BLaER1 treated with 17β-estradiol and CSF1 and Interleukin-3, amounts not matched to agents 10 nM and 100 nM (cell line): Measurements from ENCODE around the gene MOB3B.
"Not testable (repeated sequence)": the region's sequence is repeated elsewhere in the genome, so short reads cannot be mapped to it uniquely, and the experiment has no call there.

ENCODE experiments used
- H3K27ac ChIP-seq, 11 experiments: shearing (Covaris generic); formaldehyde crosslinking; 2 replicates each; pipeline ENCODE4 v1.8.1; 2022
- H3K27me3 ChIP-seq, 11 experiments: shearing (Covaris generic); formaldehyde crosslinking; 2 replicates each; pipeline ENCODE4 v1.8.1; 2022
- H3K36me3 ChIP-seq, 11 experiments: shearing (Covaris generic); formaldehyde crosslinking; 2 replicates each; pipeline ENCODE4 v1.8.1; 2022
- H3K4me1 ChIP-seq, 10 experiments: shearing (Covaris generic); formaldehyde crosslinking; 2 replicates each; pipeline ENCODE4 v1.8.1; 2022
- H3K4me2 ChIP-seq, 11 experiments: shearing (Covaris generic); formaldehyde crosslinking; 2 replicates each; pipeline ENCODE4 v1.8.1; 2022
- H3K4me3 ChIP-seq, 10 experiments: shearing (Covaris generic); formaldehyde crosslinking; 2 replicates each; pipeline ENCODE4 v1.8.1; 2022
- H3K9ac ChIP-seq, 11 experiments: shearing (Covaris generic); formaldehyde crosslinking; 2 replicates each; pipeline ENCODE4 v1.8.1; 2022
- H3K9me3 ChIP-seq, 11 experiments: shearing (Covaris generic); formaldehyde crosslinking; replicated peaks in 1 of 11; 2 replicates each; pipeline ENCODE4 v1.8.1; 2022
- H4K20me1 ChIP-seq, 11 experiments: shearing (Covaris generic); formaldehyde crosslinking; 2 replicates each; pipeline ENCODE4 v1.8.1; 2022
- Cebpa-rat ChIP-seq, 11 experiments: shearing (Covaris generic); IDR thresholded peaks; 2 replicates each; pipeline ENCODE4 v1.8.1; 2022

MOB3B gene

GRCh38 chr9:27423915-27424710 is 105.5 kb downstream of the MOB3B start:
- H3K9me3 ChIP-seq: peaks cover 0 to 7% (median 0%) of the 10 kb centered on the region in 11 experiments; a peak in 6 of 22 replicates
- no peak overlapping the region for H3K27ac ChIP-seq
- H3K36me3 ChIP-seq: peaks cover 0 to 11% (median 0%) of the 10 kb centered on the region in 11 experiments; a peak in 2 of 22 replicates
- H3K4me2 ChIP-seq: no peak overlapping the region
- no peak overlapping the region for H3K9ac ChIP-seq
- no peaks in the 10 kb centered on the region for H3K27me3 ChIP-seq
- H3K4me3 ChIP-seq: no peak overlapping the region
- H3K4me1 ChIP-seq: peaks cover 0 to 13% (median 0%) of the 10 kb centered on the region in 10 experiments; a peak in 5 of 20 replicates
- peaks cover 0 to 17% (median 0%) of the 10 kb centered on the region in 11 experiments; a peak in 2 of 22 replicates for H4K20me1 ChIP-seq
- no peak for TF ChIP-seq Cebpa-rat (IDR thresholded peaks at IDR 0.05)

GRCh38 chr9:27422279-27422834 is 107.3 kb downstream of the MOB3B start:
- Histone ChIP-seq H3K4me1 (peaks cover 0 to 13% (median 0%) of the 10 kb centered on the region in 10 experiments; a peak in 5 of 20 replicates), H3K4me3 (no peak overlapping the region), H3K9me3 (peaks cover 0 to 16% (median 6%) of the 10 kb centered on the region in 11 experiments; a peak in 12 of 22 replicates), H3K36me3 (peaks cover 0 to 13% (median 0%) of the 10 kb centered on the region in 11 experiments; a peak in 2 of 22 replicates), H3K4me2 (no peak overlapping the region), H3K9ac (no peak overlapping the region), H3K27me3 (no peaks in the 10 kb centered on the region), H3K27ac (no peak overlapping the region), H4K20me1 (peaks cover 0 to 17% (median 0%) of the 10 kb centered on the region in 11 experiments; a peak in 2 of 22 replicates)
- no peak for TF ChIP-seq Cebpa-rat (IDR thresholded peaks at IDR 0.05)

GRCh38 chr9:27421577-27421976 is 108.0 kb downstream of the MOB3B start:
- Histone ChIP-seq H3K27me3 (no peaks in the 10 kb centered on the region), H3K9me3 (peaks cover 0 to 23% (median 13%) of the 10 kb centered on the region in 11 experiments; a peak in 15 of 22 replicates), H3K4me2 (no peak overlapping the region), H3K4me3 (no peak overlapping the region), H4K20me1 (peaks cover 0 to 11% (median 0%) of the 10 kb centered on the region in 11 experiments; a peak in 2 of 22 replicates), H3K9ac (no peak overlapping the region), H3K4me1 (peaks cover 0 to 7% (median 0%) of the 10 kb centered on the region in 10 experiments; a peak in 1 of 20 replicates), H3K36me3 (peaks cover 0 to 13% (median 0%) of the 10 kb centered on the region in 11 experiments; a peak in 3 of 22 replicates), H3K27ac (no peak overlapping the region)
- TF ChIP-seq Cebpa-rat (IDR thresholded peaks at IDR 0.05): no peak

GRCh38 chr9:27419558-27419957 is 110.1 kb downstream of the MOB3B start:
- not testable (repeated sequence) for H3K27me3 ChIP-seq, H3K4me2 ChIP-seq, H3K27ac ChIP-seq, H3K4me1 ChIP-seq, H3K9ac ChIP-seq, H3K4me3 ChIP-seq
- H4K20me1 ChIP-seq: peaks cover 0 to 11% (median 0%) of the 10 kb centered on the region in 11 experiments; a peak in 2 of 22 replicates
- peaks cover 0 to 15% (median 0%) of the 10 kb centered on the region in 11 experiments; a peak in 3 of 22 replicates for H3K36me3 ChIP-seq
- H3K9me3 ChIP-seq: peaks cover 0 to 25% (median 13%) of the 10 kb centered on the region in 11 experiments; a peak in 15 of 22 replicates

- peak overlapping the region; percentile 31 to 79 (median 54) for H3K4me2 ChIP-seq
Observed at GRCh38 chr9:27414220-27414761, 115.3 kb downstream of the MOB3B start.

GRCh38 chr9:27413511-27414219 is 115.9 kb downstream of the MOB3B start:
- TF ChIP-seq Cebpa-rat (IDR thresholded peaks at IDR 0.05): no peak
- Histone ChIP-seq H3K36me3 (peaks cover 0 to 8% (median 0%) of the 10 kb centered on the region in 11 experiments; a peak in 3 of 22 replicates), H3K9me3 (peaks cover 0 to 22% (median 11%) of the 10 kb centered on the region in 11 experiments; a peak in 13 of 22 replicates), H3K4me1 (peaks cover 13 to 34% (median 23%) of the 10 kb centered on the region in 10 experiments), H3K9ac (no peak overlapping the region), H3K4me3 (no peak overlapping the region), H3K27ac (no peak overlapping the region), H3K4me2 (peak overlapping the region; percentile 31 to 79 (median 54)), H4K20me1 (peaks cover 0 to 12% (median 0%) of the 10 kb centered on the region in 11 experiments; a peak in 2 of 22 replicates), H3K27me3 (no peaks in the 10 kb centered on the region)

More at GRCh38 chr9:27414220-27414761, 115.3 kb downstream of the MOB3B start:
- H3K4me1 ChIP-seq: peaks cover 13 to 32% (median 23%) of the 10 kb centered on the region in 10 experiments
- H4K20me1 ChIP-seq: peaks cover 0 to 12% (median 0%) of the 10 kb centered on the region in 11 experiments; a peak in 2 of 22 replicates
- no peak overlapping the region for H3K27ac ChIP-seq
- no peak overlapping the region; a peak in 1 of 22 replicates for H3K9ac ChIP-seq
- no peak overlapping the region for H3K4me3 ChIP-seq
- no peaks in the 10 kb centered on the region for H3K27me3 ChIP-seq
- peaks cover 0 to 8% (median 0%) of the 10 kb centered on the region in 11 experiments; a peak in 3 of 22 replicates for H3K36me3 ChIP-seq
- no peak for TF ChIP-seq Cebpa-rat (IDR thresholded peaks at IDR 0.05)
- peaks cover 0 to 25% (median 13%) of the 10 kb centered on the region in 11 experiments; a peak in 15 of 22 replicates for H3K9me3 ChIP-seq

GRCh38 chr9:27412963-27413362 is 116.7 kb downstream of the MOB3B start:
- peaks cover 0 to 15% (median 11%) of the 10 kb centered on the region in 11 experiments; a peak in 12 of 22 replicates for H3K9me3 ChIP-seq
- no peak overlapping the region for H3K9ac ChIP-seq
- no peaks in the 10 kb centered on the region for H3K27me3 ChIP-seq
- peaks cover 14 to 41% (median 25%) of the 10 kb centered on the region in 10 experiments for H3K4me1 ChIP-seq
- H3K4me2 ChIP-seq: peak overlapping the region in 9 of 11 experiments; percentile 31 to 79 (median 57); a peak in 11 of 22 replicates
- no peak overlapping the region for H3K27ac ChIP-seq
- H4K20me1 ChIP-seq: peaks cover 0 to 12% (median 0%) of the 10 kb centered on the region in 11 experiments; a peak in 2 of 22 replicates
- peaks cover 0 to 8% (median 0%) of the 10 kb centered on the region in 11 experiments; a peak in 3 of 22 replicates for H3K36me3 ChIP-seq
- TF ChIP-seq Cebpa-rat (IDR thresholded peaks at IDR 0.05): no peak
- H3K4me3 ChIP-seq: no peak overlapping the region

GRCh38 chr9:27412081-27412480 is 117.5 kb downstream of the MOB3B start:
- Histone ChIP-seq H3K27ac (no peak overlapping the region), H4K20me1 (peaks cover 0 to 18% (median 0%) of the 10 kb centered on the region in 11 experiments; a peak in 2 of 22 replicates), H3K27me3 (no peaks in the 10 kb centered on the region), H3K4me1 (peaks cover 21 to 50% (median 28%) of the 10 kb centered on the region in 10 experiments), H3K4me3 (no peak overlapping the region), H3K4me2 (no peak overlapping the region), H3K36me3 (peaks cover 0 to 8% (median 0%) of the 10 kb centered on the region in 11 experiments; a peak in 3 of 22 replicates), H3K9ac (no peak overlapping the region), H3K9me3 (peaks cover 0 to 13% (median 6%) of the 10 kb centered on the region in 11 experiments; a peak in 11 of 22 replicates)
- TF ChIP-seq Cebpa-rat (IDR thresholded peaks at IDR 0.05): no peak
